HG03354 (cell line): ENCODE data around the gene TSC2.

Source experiments
- ATAC-seq: cut with Tn5 transposase; IDR thresholded peaks from one replicate; pipeline ENCODE4 v1.9.1; 2021; ENCODE audit warnings: mild to moderate bottlenecking; ENCODE audit not compliant: unreplicated experiment, poor library complexity, severe bottlenecking

The TSC2 gene

GRCh38 chr16:2061526-2061925 is 13.7 kb downstream of the TSC2 start:
- no peak for ATAC-seq

DNA sequence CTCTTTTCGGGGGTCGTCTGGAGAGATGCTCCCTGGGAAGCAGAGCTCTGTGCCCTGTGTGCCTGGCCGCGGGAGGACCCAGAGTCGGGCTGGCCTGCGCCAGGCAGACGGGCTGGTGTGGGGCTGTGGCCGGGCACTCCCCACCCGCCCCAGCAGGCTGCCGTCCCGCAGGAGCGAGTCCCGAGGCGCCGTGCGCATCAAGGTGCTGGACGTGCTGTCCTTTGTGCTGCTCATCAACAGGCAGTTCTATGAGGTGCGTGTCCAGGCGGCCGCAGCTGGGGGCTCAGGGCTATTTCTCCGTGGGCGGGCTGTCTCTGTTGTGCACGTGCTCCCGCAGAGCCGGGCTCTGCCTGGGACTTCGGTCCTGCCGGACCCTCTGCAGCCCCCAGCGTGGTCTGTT is 15.0 kb downstream of the TSC2 start:
- ATAC-seq = no peak

DNA sequence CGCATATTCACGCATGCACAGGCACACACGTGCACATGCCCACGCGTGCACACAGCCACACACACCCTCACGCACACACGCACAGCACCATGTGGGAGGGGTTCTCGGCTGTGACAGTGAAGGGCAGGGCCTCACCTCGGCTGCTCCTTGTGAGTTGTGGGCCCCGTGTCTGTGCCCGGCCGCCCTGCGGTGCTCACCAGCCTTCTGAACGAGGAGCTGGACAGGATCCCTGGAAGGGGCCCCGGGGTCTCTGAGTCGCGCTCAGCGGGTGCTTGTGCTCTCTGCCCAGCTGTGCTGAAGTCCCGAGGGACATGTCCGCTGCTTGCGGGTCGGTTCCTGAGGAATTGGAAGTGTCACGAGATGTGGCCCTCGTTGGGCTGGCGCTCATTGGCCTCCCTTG is 16.1 kb downstream of the TSC2 start:
- no peak for ATAC-seq

- ATAC-seq = no peak
Measured at GRCh38 chr16:2064368-2064945, 16.7 kb downstream of the TSC2 start.

GRCh38 chr16:2066139-2066538 is 18.4 kb downstream of the TSC2 start:
- no peak for ATAC-seq

DNA sequence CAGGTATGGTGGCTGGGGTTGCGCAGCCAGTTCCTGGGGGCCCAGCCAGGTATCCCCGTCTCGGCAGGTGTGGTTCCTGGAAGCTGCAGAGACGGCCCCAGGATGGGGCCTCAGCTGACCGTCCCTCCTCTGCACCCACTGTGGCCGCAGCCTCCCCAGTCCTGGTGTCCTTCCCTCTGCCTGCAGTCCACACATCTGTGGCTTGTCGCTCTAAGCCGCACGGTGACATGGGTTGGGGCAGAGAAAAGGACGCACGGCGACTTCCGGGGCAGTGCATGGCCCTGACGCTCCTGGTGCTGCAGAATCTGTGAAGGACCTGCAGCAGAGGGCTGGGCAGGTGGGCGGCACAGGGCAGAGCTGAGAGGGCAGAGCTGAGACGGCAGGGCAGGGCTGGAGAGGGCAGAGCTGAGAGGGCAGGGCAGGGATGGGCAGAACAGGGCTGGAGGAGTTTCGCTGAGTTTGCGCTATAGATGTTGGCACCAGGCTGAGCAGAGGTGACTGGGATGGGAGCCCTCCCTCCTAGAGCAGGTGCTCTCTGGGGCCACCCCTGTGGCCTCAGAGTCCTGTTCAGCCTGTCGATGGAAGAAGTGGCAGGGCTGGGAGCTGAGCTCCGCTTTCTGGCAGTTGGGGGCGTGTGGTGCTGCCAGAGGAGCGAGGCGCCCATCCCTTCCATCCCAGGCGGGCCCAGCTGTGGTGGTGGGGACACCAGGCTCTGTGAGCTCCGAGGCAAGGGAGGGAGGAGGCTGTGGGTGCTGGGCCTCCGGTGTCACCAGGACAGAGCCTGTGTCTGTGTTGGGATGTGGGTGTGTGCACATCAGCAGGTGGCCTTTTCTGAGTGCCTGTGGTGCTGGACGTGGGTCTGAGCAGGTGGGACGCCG is 23.0 kb downstream of the TSC2 start:
- no peak for ATAC-seq

GRCh38 chr16:2071454-2072202 is 23.8 kb downstream of the TSC2 start:
- no peak for ATAC-seq

DNA sequence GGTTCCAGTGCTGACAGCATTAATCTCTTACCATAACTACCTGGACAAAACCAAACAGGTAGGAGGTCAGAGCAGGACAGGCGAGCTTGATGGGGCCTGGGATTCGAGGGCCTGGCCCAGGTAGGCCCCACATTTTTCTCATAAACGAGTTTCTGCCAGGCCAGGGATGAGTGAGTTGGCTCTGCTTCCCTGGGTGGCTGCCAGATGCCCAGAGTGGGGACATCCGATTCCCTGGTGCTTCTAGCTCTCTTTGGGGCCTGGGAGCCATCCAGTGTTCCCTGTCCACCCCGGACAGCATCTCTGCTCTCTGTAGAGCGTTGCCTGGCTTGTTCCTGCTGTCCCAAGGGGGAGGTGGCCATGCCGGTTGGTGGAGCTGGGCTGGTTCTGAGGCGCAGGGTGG is 25.1 kb downstream of the TSC2 start:
- no peak for ATAC-seq

DNA sequence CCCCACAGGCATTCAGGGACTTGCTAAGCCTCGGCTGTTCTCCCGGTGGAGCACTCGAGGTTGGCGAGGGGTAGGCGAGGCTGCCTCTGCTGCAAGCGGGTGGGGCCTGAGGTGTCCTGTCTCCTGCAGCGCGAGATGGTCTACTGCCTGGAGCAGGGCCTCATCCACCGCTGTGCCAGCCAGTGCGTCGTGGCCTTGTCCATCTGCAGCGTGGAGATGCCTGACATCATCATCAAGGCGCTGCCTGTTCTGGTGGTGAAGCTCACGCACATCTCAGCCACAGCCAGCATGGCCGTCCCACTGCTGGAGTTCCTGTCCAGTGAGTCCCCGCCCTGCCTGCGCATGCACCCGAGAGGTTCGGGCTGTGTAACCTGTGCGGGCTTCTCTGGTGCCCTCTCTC is 26.3 kb downstream of the TSC2 start:
- no peak for ATAC-seq

- ATAC-seq = no peak
Measured at GRCh38 chr16:2075631-2076030, 27.8 kb downstream of the TSC2 start.

DNA sequence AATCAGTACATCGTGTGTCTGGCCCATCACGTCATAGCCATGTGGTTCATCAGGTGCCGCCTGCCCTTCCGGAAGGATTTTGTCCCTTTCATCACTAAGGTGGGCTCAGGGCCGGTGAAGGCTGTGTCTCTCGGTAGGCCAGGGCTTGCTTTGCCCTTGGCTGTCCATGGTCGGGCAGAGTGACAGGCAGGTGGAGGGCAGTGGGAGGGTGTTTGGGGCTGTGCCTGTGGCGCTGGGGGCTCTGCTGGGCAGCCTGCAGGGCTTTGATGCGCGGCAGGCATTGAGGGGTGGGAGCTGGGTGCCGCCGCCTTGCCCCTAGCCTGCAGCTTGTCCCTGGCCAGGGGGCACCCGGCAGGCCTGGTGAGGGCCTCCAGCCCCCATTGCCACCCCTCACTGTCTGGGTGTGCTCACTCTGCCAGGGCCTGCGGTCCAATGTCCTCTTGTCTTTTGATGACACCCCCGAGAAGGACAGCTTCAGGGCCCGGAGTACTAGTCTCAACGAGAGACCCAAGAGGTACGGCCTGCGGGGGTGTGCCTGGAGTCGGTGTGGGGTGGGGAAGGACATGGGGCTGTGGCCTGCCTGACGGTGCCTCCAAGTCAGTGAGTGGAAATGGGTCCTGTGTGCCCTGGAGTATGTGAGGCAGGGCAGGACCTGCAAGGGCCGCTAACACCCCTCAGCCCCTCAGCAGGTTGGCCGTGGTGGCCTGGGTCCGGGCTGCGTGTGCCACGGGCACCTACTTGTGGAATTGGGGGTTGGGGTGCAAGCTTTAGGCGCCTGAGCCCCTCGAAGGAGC is 28.5 kb downstream of the TSC2 start:
- ATAC-seq = no peak

DNA sequence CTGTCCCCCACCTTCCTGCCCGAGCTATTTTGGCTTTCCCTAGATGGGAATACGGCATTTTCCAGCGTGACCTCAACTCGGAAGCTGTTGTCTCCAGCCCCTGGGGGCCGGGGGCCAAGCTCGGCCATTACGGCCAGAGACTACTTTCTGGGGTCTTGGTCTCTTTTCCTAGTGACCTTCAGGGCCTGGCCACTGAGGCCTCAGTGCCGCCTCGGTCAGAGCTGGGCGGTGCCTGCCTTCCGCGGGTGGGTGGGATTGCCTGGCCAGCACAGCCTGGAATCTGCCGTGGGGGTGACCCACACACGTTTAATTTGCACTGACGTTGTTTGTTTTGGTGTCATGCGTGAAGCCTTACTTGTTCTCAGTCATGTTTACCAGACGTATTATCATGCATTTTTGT is 29.2 kb downstream of the TSC2 start:
- ATAC-seq = no peak

DNA sequence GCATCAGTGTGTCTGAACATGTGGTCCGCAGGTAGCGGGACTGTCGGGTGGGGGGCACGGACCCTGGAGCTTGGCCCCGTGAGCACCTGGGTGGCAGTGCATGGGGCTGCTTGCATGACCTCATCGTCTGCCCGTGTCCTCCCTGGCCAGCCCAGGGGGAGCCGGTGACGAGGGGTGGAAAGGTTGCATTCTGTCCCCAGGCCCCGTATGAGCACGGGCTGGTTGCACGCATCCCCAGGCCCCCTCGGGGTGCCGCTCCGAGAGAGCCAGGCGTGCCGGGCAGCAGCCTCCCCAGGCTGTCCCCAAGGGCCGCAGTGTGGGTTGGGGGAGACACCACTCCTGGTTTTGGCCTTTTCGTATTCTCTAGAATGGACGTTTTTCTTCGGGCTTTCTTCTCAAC is 29.9 kb downstream of the TSC2 start:
- no peak for ATAC-seq

DNA sequence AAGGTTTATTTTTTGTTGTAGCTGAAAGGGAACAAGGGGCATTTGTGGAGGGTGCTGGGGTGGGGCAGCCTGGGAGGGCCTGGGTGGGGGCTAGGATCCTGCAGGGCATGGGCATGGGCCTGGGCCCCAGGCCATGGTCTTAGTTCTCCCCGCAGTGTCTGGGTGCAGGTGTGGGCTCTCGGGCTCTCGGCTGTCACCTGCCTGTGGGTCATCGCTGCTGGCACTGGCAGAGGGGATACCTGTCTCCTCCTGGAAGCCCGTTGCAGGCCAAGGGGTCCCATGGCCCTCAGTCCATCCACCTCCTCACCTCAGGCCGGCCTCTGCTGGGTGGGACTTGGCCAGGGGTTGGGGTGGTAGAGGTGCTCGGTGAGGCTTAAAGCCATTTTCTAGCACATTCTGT is 30.3 kb downstream of the TSC2 start:
- ATAC-seq = no peak

- no peak for ATAC-seq
Measured at GRCh38 chr16:2078691-2079090, 30.9 kb downstream of the TSC2 start.

DNA sequence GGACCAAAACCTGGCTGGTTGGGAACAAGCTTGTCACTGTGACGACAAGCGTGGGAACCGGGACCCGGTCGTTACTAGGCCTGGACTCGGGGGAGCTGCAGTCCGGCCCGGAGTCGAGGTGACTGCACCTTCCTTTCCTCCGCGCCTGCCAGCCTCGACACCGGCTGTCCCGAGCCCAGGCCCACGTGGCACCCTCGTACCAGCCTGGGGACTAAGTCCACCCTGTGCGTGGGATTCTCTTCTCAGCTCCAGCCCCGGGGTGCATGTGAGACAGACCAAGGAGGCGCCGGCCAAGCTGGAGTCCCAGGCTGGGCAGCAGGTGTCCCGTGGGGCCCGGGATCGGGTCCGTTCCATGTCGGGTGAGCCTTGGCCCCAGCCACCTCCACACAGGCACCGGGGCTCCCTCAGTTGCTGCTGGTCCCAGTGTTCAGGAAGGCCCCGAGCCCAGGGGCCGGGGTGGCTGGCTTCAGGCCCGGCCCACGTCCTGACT is 31.6 kb downstream of the TSC2 start:
- no peak for ATAC-seq

DNA sequence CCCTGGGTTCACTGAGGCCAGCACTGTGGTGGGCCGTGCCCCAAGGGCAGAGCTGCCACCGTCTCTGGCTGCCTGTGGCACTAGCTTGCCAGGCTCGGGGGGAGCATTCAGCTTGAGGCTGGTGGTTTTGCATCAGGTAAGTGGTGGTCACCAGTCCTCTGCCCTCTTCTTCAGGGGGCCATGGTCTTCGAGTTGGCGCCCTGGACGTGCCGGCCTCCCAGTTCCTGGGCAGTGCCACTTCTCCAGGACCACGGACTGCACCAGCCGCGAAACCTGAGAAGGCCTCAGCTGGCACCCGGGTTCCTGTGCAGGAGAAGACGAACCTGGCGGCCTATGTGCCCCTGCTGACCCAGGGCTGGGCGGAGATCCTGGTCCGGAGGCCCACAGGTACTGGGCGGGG is 32.2 kb downstream of the TSC2 start:
- no peak for ATAC-seq

DNA sequence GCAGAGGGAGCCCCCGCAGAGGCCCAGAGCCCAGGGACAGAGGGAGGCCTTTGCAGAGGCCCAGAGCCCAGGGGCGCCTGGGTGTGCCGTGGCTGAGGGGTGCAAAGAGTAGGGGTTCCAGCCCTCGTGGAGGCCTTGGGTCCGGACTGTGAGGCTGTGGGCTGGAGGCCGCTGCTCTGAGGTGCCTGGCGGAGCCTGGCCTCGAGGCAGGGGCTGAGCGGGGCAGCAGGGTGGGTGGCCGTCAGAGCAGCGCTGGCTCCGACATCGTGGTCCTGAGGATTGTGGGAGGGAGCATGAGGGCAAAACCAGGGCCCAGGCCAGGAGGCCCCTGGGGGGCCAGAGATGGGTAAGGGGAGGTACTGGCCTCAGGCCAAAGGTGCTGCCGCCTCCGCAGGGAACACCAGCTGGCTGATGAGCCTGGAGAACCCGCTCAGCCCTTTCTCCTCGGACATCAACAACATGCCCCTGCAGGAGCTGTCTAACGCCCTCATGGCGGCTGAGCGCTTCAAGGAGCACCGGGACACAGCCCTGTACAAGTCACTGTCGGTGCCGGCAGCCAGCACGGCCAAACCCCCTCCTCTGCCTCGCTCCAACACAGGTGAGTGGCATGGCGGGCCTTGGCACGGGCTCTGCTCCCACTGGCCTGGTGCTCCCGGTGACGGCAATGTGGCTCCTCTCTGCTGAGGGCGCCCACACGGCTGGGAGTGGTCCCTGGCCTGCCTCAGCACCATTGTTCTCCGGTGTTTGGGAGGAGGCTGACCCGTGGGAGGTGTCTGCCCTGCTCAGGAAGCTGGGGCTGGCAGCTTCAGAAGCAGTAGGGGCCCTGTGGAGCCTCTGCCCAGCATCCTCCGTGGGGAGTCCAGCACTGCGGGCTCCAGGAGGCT is 33.7 kb downstream of the TSC2 start:
- no peak for ATAC-seq
